ENCODE measurements around the gene CUX1. TPM values are rescaled to one million over a fixed set of nuclear protein-coding genes. Genes with fewer than 3 reads are reported as not detected.

The CUX1 gene
- total RNA-seq, 1 donor = 46.2 TPM

DNA sequence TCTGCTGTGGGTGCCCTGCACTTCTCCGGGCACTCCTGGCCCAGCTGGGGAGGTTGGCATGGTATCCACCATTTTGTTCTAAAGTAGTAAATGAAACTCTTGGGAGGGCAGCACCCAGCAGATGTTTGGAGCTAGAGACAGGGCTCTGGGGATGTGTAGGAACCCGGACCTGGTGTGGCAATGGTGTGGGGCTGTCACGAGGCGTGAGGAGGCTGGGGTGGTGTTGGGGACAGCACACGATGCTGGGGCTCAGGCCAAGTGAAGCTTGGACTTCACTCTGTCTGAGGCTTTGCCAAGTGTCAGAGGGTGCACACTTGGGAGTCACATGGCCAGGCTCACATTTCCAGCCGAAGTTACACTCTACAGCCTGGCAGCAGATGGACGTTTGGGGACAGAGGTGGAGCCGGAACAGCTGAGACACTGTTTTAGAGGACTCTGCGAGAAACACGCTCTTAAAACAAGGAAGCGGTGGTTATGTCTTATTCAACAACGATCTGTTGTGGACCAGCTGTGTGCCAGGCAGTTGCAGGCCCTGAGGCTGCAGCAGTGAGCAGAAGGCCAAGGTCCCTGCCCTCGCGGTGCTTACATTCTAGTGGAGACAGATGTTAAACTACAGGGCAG is 118.2 kb downstream of the CUX1 start:
- TF ChIP-seq CTCF (IDR thresholded peaks at IDR 0.05; ENCODE audit: insufficient read depth, low read depth, low read length) = no peak
- no peak overlapping the region for H3K4me3 ChIP-seq (ENCODE audit: low read depth, low read length)
- no peak for DNase-seq (ENCODE audit: low read depth)

- TF ChIP-seq CTCF (IDR thresholded peaks at IDR 0.05; ENCODE audit: insufficient read depth, low read depth, low read length) = no peak
- DNase-seq (ENCODE audit: low read depth) = no peak
- H3K4me3 ChIP-seq (ENCODE audit: low read depth, low read length) = no peak overlapping the region
Observed at GRCh38 chr7:101936223-101936610, 118.8 kb downstream of the CUX1 start.

DNA sequence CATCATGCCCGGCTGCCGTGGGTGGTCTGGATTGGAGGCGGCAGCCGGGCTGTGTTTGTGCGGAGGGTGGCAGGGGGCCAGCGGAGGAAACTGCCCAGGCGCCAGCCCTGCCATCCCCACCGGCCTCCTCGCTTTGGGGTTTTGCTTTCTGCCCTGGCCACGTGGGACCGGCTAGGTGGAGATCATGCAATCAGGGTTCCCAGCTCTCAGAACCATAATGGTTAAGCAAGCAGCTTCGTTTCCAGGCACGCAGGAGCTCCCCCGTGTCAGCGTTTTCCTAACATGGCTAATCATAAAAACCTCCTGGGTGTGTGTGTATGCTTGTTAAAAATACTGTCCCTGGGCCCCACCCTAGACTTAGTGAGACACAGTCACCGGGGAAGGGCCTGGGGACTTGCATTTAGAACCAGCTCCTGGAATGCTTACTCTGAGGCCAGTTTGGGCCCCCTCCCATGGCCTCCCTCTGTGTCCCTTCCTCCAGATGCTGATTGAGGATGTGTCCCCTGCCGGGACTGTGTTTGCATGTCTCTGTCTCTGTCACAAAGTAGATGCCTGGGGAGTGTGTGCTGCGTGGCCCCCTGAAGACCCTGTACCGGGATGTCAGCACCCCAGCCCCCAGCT is 119.3 kb downstream of the CUX1 start:
- no peak overlapping the region for H3K4me3 ChIP-seq (ENCODE audit: low read depth, low read length)
- TF ChIP-seq CTCF (IDR thresholded peaks at IDR 0.05; ENCODE audit: insufficient read depth, low read depth, low read length) = no peak
- peak; percentile 92 for DNase-seq (ENCODE audit: low read depth)

- H3K4me3 ChIP-seq (ENCODE audit: low read depth, low read length) = no peak overlapping the region
- DNase-seq (ENCODE audit: low read depth) = no peak
- no peak for TF ChIP-seq CTCF (IDR thresholded peaks at IDR 0.05; ENCODE audit: insufficient read depth, low read depth, low read length)
Observed at GRCh38 chr7:101937717-101938514, 120.5 kb downstream of the CUX1 start.

DNA sequence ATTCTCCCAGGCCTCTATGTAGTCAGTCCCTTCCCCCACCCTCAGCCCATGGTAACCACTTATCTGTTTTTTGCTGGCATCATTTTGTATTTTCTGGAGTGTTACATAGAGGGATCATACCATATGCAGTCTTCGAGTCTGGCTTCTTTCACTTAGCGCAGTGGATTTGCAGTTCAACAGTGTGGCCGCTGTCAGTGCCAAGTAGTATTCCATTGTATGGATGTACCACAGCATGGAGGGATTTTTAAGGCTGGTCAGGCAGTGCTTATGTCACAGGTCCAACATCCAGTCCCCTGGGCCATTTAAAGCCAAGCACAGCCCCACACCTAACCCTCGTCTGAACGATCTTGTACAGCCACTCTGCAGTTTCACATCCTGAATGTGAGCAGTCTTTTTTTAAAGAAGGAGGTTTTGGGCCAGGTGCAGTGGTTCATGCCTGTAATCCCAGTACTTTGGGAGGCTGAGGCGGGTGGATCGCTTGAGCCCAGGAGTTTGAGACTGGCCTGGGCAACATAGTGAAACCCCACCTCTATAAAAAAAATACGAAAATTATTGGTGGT is 121.8 kb downstream of the CUX1 start:
- DNase-seq (ENCODE audit: low read depth) = no peak
- H3K4me3 ChIP-seq (ENCODE audit: low read depth, low read length) = no peak overlapping the region
- TF ChIP-seq CTCF (IDR thresholded peaks at IDR 0.05; ENCODE audit: insufficient read depth, low read depth, low read length) = no peak

- no peak overlapping the region for H3K4me3 ChIP-seq (ENCODE audit: low read depth, low read length)
- DNase-seq (ENCODE audit: low read depth) = no peak
- TF ChIP-seq CTCF (IDR thresholded peaks at IDR 0.05; ENCODE audit: insufficient read depth, low read depth, low read length) = no peak
Observed at GRCh38 chr7:101940151-101940550, 122.7 kb downstream of the CUX1 start.

All from fibroblast of villous mesenchyme (primary cell).